Measurements from ENCODE around the gene MAN1A1.
"Not testable (repeated sequence)": the region's sequence is repeated elsewhere in the genome, so short reads cannot be mapped to it uniquely, and the experiment has no call there.

MAN1A1 gene

GRCh38 chr6:119303164-119303887, 46.2 kb downstream of the MAN1A1 start:
- DNase-seq (ENCODE audit: low spot score) = no peak

- DNase-seq (ENCODE audit: low spot score) = no peak
These were observed 48.1 kb downstream of the MAN1A1 start for GRCh38 chr6:119301429-119301828.

- no peak for DNase-seq (ENCODE audit: low spot score)
These were observed 49.9 kb downstream of the MAN1A1 start for GRCh38 chr6:119299694-119300093.

- no peak for DNase-seq (ENCODE audit: low spot score)
These were observed 52.5 kb downstream of the MAN1A1 start for GRCh38 chr6:119297049-119297448.

- peak; percentile 8 for DNase-seq (ENCODE audit: low spot score)
These were observed 53.2 kb downstream of the MAN1A1 start for GRCh38 chr6:119296036-119297035.

- DNase-seq (ENCODE audit: low spot score) = no peak
These were observed 54.6 kb downstream of the MAN1A1 start for GRCh38 chr6:119294984-119295383.

GRCh38 chr6:119291060-119291459, 58.5 kb downstream of the MAN1A1 start:
- DNase-seq (ENCODE audit: low spot score) = not testable (repeated sequence)

GRCh38 chr6:119290306-119290705, 59.3 kb downstream of the MAN1A1 start:
- no peak for DNase-seq (ENCODE audit: low spot score)

- DNase-seq (ENCODE audit: low spot score) = no peak
These were observed 59.9 kb downstream of the MAN1A1 start for GRCh38 chr6:119289651-119290050.

GRCh38 chr6:119285908-119286625, 63.5 kb downstream of the MAN1A1 start:
- DNase-seq (ENCODE audit: low spot score) = no peak

GRCh38 chr6:119284861-119285521, 64.6 kb downstream of the MAN1A1 start:
- peak; percentile 39 for DNase-seq (ENCODE audit: low spot score)

- DNase-seq (ENCODE audit: low spot score) = no peak
These were observed 65.5 kb downstream of the MAN1A1 start for GRCh38 chr6:119283979-119284545.

GRCh38 chr6:119283214-119283613, 66.3 kb downstream of the MAN1A1 start:
- no peak for DNase-seq (ENCODE audit: low spot score)

GRCh38 chr6:119280668-119281067, 68.9 kb downstream of the MAN1A1 start:
- no peak for DNase-seq (ENCODE audit: low spot score)

GRCh38 chr6:119280080-119280479, 69.5 kb downstream of the MAN1A1 start:
- DNase-seq (ENCODE audit: low spot score) = no peak

- DNase-seq (ENCODE audit: low spot score) = no peak
These were observed 70.9 kb downstream of the MAN1A1 start for GRCh38 chr6:119278625-119279024.

- DNase-seq (ENCODE audit: low spot score) = no peak
These were observed 72.5 kb downstream of the MAN1A1 start for GRCh38 chr6:119277052-119277451.

- DNase-seq (ENCODE audit: low spot score) = no peak
These were observed 73.3 kb downstream of the MAN1A1 start for GRCh38 chr6:119276211-119276610.

- no peak for DNase-seq (ENCODE audit: low spot score)
These were observed 75.4 kb downstream of the MAN1A1 start for GRCh38 chr6:119274197-119274595.

GRCh38 chr6:119273272-119274196, 76.0 kb downstream of the MAN1A1 start:
- DNase-seq (ENCODE audit: low spot score) = no peak

Data from iPS-NIHi11 (cell line).